GM19467 (cell line): Measurements from ENCODE around the gene NXN.
A peak's percentile ranks its signal among the peaks of the same experiment; 100 is the strongest.
"Not testable (repeated sequence)": the region's sequence is repeated elsewhere in the genome, so short reads cannot be mapped to it uniquely, and the experiment has no call there.

ENCODE experiments used
- ATAC-seq: cut with Tn5 transposase; IDR thresholded peaks from one replicate; pipeline ENCODE4 v1.9.1; 2021; ENCODE audit warnings: mild to moderate bottlenecking, moderate library complexity; ENCODE audit not compliant: unreplicated experiment

NXN gene

DNA sequence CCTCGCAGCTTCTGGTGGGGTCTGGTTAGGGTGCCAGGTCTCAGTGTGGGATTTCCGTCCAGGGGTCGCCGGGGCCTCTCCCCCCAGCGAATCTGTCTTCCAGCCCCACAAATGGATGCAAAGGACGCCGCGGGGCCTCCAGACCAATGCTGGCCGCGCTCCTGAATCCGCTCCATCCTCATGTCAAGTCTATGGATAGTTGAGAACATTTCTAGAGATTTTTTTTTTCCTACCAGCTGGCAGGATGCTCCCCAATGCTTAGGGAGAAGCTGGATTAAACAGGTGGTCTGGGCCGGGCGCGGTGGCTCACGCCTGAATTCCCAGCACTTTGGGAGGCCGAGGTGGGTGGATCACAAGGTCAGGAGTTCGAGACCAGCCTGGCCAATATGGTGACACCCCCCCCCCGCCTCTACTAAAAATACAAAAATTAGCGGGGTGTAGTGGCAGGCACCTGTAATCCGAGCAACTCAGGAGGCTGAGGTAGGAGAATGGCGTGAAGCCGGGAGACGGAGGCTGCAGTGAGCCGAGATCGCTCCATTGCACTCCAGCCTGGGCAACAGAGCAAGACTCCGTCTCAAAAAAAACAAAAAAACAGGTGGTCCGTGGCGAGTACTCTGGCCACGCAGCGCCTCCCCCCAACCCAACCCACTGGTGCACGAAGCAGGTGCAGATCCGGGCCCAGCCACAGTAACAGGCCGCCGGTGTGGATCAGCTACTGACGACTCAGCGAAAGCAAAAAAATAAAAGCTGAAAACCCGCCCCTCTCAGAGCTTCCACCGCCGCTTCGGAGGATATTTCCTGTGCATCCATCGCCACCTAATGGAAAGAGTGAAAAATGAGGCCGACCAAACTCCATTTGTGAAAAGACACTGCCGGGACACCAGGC is 1.1 kb upstream of the NXN start:
- ATAC-seq, result peak; percentile 41

DNA sequence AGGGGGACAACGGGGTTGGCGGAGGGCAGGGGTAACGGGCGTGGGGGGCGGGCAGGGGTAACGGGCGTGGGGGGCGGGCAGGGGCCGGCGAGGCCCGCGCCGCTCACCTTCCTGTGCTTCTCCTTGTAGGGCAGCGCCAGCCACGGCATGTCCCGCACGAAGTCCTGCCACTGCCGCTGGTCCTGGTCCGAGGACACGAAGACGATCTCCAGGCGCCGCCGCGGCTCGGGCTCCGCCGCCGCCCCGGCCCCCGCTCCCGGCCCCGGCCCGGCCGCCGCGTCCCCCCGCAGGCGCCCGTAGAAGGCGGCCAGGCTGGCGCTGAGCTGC is 401 bp downstream of the NXN start:
- ATAC-seq, result no peak

DNA sequence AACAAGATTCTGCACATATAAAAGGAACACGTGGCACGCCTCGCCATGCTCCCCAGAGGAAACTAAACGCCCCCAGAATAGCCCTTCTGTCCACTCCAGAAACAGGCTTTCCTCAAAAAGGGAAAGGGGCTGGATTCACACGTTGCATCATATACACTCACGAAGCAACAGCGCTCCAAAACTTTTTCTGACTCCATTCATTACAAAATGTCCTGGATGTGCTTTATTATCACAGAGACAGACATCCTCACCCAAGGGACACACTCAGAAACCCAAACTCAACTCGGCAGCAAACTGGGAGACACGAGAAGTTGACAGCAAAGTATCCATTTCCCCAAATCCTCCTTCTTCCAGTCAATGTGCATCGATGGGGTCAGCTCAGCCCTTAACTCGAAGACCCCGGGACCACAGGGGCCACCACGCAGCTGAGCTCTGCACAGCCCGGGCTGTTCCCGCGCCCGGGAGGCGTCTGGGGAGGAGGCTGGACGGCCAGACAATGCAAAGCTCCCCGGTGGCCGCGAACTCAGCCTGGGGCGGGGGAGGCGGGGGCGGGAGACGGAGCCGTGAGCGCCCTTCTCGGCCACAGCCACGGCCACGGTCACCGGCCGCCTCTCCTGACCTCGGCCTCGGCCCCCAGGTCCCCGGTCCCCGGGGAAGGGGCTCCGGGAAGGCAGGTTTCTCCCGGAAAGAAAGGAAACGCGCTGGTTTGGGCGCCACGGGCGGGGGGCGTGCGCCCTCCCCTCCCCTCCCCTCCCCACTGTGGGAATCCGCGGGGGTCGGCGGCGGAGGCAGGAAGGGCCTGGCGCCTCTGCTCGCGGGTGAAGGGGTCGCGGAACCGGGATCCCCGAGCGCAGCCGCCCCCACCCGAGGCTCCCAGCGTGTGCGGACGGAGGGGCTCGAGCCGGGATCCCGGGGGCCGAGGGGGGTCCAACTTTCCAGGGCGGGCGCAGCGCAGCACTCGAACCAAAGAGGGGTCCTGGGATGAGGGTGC is 1.2 kb downstream of the NXN start:
- ATAC-seq, result no peak

DNA sequence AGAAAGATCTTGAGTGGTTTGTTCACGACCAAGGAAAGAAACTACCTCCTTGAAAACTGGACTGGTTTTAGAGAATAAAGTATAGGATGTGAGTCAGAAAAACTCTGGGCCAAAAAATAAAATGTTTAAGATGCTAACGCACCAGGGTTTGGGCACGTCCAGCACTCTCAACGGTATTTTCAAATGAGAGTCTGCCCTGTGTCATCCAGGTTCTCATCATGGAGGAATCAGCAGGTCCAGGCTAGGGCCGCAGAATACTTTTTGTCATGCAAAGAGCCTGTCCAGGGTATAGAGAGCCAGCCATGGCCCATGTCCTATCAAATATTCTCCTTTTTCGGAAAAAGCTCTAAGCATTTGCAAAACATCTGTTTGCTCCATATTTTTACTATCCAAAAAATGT is 2.4 kb downstream of the NXN start:
- no peak for ATAC-seq

DNA sequence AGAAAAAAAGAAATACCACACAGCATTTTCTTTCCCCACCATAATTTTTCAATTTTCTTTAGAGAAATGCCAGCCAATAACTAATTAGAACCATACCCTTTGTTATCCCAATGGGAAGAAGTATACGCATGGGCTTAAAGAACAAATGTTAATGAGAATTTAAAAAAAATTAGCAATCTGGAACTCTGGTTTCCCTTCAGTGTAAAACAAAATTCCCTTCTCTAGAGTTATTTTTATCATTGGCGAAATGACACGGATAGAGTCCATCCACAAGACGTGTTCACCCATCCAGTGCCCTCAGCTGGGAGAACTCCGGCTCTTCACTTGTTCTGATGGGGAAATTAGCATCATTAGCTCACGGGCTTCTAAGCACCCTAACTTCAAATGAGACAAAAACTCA is 3.3 kb downstream of the NXN start:
- ATAC-seq, result no peak

DNA sequence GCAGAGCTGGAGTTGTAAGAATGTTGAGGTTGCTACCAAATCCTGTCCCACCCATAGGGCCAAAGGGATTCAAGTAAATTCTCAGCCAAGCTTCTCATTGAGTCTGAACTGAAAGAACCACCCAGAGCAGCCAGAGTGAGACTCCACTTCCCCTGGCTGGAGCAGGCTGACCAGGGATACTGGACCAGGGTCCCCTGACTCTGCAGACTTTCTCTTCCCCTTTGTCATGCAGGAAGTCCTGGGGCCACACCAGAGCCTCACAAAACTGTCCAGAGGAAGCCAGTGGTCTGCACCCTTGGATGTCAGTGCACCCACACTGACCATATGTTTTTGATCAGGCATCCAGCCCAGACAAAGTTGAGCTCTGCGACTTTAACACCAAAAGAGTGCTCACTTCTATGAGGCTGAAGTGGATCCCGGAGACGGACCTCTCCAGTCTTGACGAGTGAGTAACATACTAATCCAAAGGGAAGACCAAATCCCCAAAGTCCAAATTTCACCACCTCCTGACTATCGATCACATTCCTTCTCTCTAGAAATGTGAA is 4.1 kb downstream of the NXN start:
- no peak for ATAC-seq

DNA sequence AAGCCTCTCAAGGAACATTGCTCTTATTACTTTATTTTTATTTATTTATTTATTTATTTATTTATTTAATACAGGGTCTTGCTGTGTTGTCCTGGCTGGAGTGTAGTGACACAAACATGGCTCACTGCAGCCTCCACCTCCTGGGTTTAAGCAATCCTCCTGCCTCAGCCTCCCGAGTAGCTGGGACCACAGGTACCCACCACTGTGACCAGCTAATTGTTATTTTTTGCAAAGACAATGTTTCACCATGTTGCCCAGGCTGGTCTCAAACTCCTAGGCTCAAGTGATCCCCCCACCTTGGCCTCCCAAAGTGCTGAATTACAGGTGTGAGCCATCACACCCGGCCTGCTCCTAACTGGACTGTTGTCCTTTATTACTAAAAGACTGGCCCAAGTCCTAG is 4.8 kb downstream of the NXN start:
- not testable (repeated sequence) for ATAC-seq

DNA sequence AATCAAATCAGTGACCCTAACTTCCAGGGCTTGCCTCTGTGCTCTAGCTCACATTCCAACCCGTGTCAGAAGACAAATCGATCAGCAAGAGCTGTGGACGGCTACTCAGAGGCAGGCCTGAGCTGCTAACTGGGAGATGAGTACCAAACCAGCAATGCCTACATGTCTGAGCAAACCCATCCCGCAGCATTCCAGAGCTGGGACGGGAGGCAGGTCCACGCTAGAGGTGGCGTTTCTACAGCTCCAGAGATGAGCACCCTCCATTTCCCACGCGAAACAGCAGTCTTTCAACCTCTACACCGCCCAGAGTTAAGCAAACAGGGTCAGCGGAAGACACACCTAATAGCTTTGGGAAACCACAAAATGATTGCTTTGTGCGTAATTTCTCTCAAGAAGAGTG is 6.5 kb downstream of the NXN start:
- no peak for ATAC-seq

DNA sequence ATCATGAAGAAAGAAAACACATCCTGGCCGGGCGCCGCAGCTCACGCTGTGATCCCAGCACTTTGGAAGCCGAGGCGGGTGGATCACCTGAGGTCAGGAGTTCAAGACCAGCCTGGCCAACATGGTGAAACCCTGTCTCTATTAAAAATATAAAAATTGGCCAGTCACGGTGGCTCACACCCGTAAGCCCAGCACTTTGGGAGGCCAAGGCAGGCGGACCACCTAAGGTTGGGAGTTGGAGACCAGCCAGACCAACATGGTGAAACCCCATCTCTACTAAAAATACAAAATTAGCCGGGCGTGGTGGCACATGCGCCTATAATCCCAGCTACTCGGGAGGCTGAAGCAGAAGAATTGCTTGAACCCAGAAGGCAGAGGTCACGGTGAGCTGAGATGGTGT is 7.7 kb downstream of the NXN start:
- not testable (repeated sequence) for ATAC-seq

DNA sequence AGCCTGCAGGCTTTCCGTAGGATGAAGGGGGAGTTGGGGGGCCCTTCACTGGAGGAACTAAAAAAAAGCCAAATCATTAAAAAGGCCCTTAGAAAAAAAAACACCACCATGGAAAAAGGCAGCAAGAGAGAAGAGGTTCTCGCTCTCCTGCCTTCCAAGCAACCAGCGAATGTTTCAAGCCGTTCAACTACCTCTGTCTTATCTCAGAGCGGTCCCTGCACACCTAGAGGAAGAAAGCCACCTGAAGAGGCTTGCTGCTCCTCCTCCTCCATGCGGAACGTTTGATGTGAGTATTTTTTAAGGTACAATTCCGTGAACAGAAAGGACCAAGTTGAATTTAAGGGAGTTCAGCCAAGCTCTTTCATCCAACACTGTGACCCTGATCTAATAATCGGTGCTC is 9.2 kb downstream of the NXN start:
- ATAC-seq, result no peak

DNA sequence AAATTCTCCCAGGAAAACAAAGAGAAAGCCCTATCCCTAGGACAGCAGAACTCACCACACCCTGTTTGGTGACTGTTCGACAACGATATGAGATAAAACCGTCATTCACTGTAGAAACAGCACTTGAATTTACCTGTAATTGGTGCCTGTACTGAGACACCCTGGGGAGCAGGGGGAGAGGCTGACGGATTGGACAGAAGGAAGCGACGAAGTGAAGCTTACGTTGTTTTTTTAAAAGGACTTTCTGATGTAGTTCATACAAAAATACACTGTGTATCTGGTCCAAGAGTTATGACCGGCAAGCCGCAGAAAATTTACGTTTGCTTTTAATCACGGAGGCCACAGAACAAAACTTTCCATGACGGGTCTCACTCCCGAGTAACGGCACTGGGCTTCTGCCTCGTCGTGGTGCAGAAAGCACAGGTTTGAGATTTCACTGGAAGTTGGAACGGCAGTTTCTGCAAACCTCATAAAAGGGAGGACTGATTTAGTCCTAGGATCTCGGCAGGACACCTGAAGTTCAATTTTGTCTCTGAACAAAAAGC is 9.7 kb downstream of the NXN start:
- no peak for ATAC-seq

DNA sequence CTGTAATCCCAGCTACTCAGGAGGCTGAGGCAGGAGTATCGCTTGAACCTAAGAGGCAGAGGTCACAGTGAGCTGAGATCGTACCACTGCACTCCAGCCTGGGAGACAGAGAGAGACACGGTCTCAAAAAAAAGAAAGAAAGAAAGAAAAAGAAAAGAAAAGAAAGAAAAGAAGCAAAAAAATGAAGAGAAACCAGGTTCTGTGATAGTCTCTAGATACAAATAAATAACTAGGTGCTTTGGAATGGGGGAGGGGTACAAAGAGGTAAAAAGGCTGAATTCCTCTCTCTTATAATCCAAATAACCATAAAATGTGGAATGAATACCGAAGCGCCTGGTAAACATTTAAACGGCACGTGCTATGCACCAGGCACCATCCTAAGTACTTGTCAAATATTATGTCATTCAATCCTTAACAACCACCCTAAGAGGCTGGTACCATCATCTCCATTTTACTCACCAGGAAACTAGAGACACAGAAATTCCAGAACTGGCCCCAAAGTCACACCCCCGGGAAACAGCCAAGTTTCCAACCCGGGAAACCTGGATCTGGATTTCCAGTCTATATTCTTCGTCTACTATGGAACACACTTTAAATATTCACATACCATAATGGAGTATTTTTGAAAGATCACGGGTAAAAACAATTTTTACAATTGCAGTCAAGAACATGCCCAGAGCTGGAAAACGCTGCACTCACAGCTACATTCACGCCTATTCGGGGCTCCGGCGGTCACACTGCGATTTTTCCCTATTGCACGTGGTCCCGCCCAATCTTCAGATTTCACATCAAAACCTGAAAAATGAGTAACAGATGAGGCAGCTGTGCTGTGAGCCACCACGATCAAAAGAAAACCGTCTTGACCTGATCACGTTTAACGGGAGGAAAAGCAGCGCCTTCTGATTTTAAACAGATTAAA is 10.5 kb downstream of the NXN start:
- ATAC-seq, result no peak

DNA sequence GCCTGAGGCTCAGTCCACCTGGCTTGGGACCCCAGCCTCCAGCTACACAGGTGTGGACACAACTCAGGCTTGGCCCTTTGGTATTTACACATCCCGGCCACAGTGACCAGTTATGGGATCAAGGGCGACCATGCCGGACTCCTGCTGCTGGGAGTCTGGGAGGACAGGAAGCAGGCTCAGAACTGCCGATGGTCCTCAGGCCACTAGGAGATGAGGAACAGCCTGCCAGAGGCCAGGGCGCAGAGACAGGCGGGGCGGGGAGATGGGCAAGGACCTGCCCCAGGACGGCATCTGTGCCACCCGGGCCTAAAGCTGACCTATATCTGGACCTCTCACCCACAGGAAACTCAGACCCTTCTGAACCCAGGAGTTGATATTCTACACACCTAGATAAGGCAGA is 12.5 kb downstream of the NXN start:
- no peak for ATAC-seq

DNA sequence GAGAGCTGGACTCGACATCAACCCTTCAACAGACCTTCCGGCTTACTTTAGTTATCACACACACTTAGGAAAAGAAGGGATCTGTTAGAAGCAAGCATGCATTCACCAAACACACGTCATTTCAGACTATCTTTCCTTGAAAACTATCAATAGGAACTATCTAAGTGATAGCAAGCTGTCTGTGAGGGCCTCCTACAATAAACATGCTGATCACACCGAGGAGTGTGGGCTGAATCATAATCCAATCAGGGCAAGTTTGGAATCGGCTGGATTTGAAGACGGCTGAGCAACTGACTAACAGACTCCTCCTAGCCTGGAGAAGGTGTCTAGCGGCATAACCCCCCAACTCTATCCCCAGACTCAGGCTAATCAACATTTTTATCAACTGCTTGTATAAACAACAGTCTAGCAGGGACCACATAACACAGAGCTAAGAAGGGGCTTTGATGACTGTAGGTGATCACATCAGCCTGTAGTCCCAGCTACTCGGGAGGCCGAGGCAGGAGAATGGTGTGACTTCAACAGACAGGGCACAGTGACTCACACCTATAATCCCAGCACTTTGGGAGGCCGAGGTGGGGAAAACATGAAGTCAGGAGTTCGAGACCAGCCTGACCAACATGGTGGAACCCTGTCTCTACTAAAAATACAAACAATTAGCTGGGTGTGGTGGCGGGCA is 14.1 kb downstream of the NXN start:
- ATAC-seq, result no peak

DNA sequence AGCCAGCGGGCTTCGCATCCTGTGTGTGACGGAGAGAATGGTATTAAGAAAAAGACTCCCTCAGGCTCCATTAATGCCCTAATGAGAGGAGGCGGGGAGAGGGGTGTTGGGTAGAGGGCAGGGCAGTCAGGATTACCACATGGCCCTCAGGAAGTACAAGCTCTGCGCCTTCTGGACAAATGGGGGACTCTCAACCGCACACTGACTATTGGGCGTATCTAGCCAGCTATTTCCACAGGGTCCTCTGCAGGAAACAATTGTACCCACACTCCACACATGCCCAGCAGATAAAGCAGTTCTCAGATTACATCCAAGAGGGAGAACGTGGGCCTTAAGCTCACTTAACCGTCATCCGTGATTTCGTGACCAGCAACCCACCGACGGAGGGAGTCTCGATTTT is 14.7 kb downstream of the NXN start:
- ATAC-seq, result no peak

DNA sequence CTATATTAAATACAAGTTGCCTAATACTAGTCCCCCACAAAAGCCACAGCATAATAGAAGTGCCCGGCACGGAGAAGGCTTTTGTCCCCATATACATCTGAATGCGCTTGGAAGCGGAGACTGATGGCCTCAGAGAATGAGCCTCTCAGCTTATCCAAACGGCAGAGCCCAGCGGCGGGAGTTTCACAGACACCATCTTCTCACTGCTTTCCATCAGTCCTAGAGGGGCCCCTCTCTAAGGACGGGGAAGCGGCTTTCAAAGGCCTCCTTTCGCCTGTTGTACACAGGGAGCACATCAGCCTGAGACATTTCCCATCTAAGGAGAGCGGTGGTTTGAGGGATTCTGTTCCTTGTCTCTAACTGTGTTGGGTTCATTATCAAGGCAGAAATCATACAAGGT is 16.9 kb downstream of the NXN start:
- ATAC-seq, result no peak

DNA sequence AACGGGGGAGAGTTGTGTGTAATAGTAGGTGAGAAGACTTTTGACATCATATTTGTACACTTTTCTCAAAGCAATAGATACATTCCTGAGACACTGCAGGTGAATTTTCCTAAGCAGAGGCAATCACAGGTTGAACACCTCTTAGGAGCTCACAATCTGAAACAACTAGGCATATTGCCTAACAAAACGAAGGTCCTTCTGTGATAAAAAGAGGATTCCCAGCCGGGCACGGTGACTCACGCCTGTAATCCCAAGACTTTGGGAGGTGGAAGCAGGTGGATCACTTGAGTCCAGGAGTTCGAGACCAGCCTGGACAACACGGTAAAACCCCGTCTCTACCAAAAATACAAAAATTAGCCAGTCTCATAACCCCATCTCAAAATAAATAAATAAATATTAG is 17.4 kb downstream of the NXN start:
- no peak for ATAC-seq

DNA sequence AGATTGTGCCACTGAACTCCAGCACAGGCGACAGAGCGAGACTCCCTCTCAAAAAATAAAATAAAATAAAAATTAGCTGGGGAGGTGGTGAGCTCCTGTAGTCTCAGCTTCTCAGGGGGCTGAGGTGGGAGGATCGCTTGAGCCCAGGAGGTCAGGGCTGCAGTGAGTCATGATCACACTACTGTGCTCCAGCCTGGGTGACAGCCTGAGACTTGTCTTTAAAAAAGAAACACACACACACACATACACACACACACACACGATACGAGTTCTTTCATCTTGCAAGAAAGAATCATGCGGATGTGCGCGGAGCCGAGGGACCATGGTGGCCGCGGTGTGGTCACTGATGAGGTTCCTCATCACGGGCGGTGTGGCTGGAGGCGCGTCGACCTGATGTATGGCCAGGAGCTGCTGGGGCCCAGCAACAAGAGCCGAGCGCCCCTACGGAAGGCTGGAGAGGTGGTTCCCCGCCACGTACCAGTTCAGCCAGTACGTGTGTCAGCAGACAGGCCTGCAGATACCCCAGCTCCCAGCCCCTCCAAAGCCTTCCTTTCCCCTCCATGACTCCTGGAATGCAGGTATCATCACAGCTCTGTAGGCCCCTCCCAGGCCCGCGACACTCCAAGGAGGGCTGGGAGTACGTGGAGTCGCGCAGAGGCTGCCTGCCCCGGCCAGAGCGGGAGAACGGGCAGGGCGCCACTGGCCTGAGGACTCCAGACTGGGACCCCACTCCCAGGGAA is 20.7 kb downstream of the NXN start:
- ATAC-seq, result no peak

DNA sequence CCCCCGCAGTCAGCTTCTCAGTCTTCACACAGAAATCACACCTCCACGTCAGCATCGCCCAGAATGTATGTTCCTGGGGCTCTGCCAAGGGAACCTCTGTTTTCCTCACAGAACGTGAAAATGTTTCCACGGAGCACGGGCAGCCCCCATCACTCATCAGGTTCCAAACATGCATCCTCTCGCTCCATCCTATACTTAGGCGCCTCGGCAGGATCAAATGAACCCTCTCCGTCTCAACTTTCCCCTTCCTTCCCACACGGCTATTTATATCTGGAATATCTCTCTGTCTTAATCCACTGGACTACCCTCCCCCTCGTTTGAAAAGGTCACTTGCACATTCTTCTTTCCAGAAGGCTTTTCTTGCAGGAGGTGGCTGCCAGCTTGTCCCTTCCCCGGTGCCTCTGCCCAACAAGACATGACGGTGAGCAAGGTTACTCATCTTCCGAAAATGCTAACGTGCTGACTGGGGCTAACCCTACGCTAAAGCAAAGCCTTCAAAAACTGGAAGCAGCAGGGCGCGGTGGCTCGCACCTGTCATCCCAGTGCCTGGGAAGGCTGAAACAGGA is 21.6 kb downstream of the NXN start:
- no peak for ATAC-seq
